ENCODE results near the gene CRYBA4. TPM values are rescaled to one million over a fixed set of nuclear protein-coding genes. Genes with fewer than 3 reads are reported as not detected.

Gene CRYBA4
- total and polyA plus RNA-seq, 7 donors = not detected

- Histone ChIP-seq H3K4me3 (no peak within 1 kb of the TSS), H3K9me3 (no peaks in the 10 kb centered on the region), H3K4me1 (no peaks in the 10 kb centered on the region), H3K27me3 (ENCODE audit: insufficient read depth in 3 of 3, low read length in 2 of 3) (peaks cover 0 to 6% (median 0%) of the 10 kb centered on the region in 3 donors), H3K36me3 (ENCODE audit: insufficient read depth in 1 of 2, low read depth in 1 of 2) (no peaks in the 10 kb centered on the region), H3K27ac (no peak within 1 kb of the TSS)
- intact Hi-C loops (cut with DNase I) = no loop called here
- 75 to 83% (median 80%) methylated on average over 7 of the region's 7 CpGs for WGBS, 3 donors
- no peak for ATAC-seq
- TF ChIP-seq, protein P1, sequence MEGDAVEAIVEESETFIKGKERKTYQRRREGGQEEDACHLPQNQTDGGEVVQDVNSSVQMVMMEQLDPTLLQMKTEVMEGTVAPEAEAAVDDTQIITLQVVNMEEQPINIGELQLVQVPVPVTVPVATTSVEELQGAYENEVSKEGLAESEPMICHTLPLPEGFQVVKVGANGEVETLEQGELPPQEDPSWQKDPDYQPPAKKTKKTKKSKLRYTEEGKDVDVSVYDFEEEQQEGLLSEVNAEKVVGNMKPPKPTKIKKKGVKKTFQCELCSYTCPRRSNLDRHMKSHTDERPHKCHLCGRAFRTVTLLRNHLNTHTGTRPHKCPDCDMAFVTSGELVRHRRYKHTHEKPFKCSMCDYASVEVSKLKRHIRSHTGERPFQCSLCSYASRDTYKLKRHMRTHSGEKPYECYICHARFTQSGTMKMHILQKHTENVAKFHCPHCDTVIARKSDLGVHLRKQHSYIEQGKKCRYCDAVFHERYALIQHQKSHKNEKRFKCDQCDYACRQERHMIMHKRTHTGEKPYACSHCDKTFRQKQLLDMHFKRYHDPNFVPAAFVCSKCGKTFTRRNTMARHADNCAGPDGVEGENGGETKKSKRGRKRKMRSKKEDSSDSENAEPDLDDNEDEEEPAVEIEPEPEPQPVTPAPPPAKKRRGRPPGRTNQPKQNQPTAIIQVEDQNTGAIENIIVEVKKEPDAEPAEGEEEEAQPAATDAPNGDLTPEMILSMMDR (IDR thresholded peaks at IDR 0.05) = no peak
- peak in 1 of 2 donors; percentile 58 for DNase-seq
Observed at GRCh38 chr22:26617271-26618199, 4.2 kb upstream of the CRYBA4 start, which contains the start of gene CRYBB1. Gene CRYBB1, minus strand, starts transcription at chr22:26618027. Its CDS starts 1,708 bp downstream, at chr22:26616319.

DNA sequence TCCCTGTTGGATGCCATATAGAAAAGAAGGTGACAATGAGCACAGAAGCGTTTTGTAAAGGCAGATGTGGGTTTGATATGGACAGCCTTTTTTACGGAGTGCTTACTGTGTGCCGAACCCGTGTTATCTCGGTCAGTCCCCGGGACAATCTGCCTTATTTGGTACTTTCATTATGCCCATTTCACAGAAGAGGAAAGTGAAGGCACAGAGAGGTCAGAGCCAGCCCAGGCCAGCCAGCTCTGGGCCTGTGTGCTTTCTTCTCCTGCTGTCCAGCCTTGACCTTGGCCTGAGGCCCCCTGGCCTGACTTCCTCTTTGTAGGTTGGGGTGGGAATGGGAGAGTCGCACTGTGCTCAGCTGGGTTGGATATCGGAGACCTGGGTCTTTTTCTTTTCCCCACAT, 3.3 kb upstream of the CRYBA4 start:
- WGBS, 3 donors = 85 to 93% (median 86%) methylated on average over 8 of the region's 8 CpGs
- Histone ChIP-seq H3K4me3 (no peak overlapping the region), H3K9me3 (no peaks in the 10 kb centered on the region), H3K27me3 (ENCODE audit: insufficient read depth in 3 of 3, low read length in 2 of 3) (peaks cover 0 to 6% (median 0%) of the 10 kb centered on the region in 3 donors), H3K4me1 (no peaks in the 10 kb centered on the region), H3K27ac (no peak overlapping the region), H3K36me3 (ENCODE audit: insufficient read depth in 1 of 2, low read depth in 1 of 2) (no peaks in the 10 kb centered on the region)
- TF ChIP-seq, protein P1 (IDR thresholded peaks at IDR 0.05) = no peak
- intact Hi-C loops (cut with DNase I) = no loop called here
- DNase-seq = no peak
- ATAC-seq = no peak

DNA sequence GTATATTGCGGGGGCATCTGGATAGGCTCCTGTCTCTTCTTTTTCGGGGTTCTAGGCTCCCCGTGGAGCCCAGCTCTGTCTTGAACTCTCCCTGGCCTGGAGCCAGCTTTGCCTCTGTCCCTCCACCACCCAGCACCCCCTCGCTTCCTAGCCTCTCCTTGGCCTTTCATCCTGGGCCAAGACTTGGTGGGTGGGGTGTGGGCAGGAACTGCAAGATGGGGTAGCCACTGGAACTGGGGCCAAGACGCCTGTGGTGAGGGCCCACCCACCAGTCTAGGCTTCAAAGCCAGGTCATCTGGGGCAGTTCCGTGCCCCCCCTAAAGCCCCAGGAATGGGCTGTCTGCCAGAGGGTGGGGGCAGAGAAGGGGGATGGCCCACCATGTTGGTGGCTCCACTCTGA, 2.3 kb upstream of the CRYBA4 start:
- peaks cover 0 to 2% (median 0%) of the 10 kb centered on the region in 3 donors for H3K27me3 ChIP-seq (ENCODE audit: insufficient read depth in 3 of 3, low read length in 2 of 3)
- DNase-seq (no peak), ATAC-seq (no peak)
- H3K4me1 ChIP-seq = no peaks in the 10 kb centered on the region
- intact Hi-C loops (cut with DNase I) = no loop called here
- TF ChIP-seq, protein P1 (IDR thresholded peaks at IDR 0.05) = no peak
- H3K27ac ChIP-seq = no peak overlapping the region
- H3K36me3 ChIP-seq (ENCODE audit: insufficient read depth in 1 of 2, low read depth in 1 of 2) = no peaks in the 10 kb centered on the region
- 51 to 55% (median 51%) methylated on average over 6 of the region's 6 CpGs for WGBS, 3 donors
- H3K9me3 ChIP-seq = no peaks in the 10 kb centered on the region
- H3K4me3 ChIP-seq = no peak overlapping the region

GRCh38 chr22:26620197-26620596, 1.6 kb upstream of the CRYBA4 start:
- no peak overlapping the region for H3K27ac ChIP-seq
- ATAC-seq = no peak
- no peak for DNase-seq
- no peaks in the 10 kb centered on the region for H3K27me3 ChIP-seq (ENCODE audit: insufficient read depth in 3 of 3, low read length in 2 of 3)
- no peaks in the 10 kb centered on the region for H3K4me1 ChIP-seq
- H3K36me3 ChIP-seq (ENCODE audit: insufficient read depth in 1 of 2, low read depth in 1 of 2) = no peaks in the 10 kb centered on the region
- TF ChIP-seq, protein P1 (IDR thresholded peaks at IDR 0.05) = no peak
- intact Hi-C loops (cut with DNase I) = no loop called here
- H3K9me3 ChIP-seq = no peaks in the 10 kb centered on the region
- H3K4me3 ChIP-seq = no peak overlapping the region
- 68 to 88% (median 80%) methylated on average over 2 of the region's 2 CpGs for WGBS, 3 donors

All from psoas muscle (tissue), 8 donors.